Dermis lymphatic vessel endothelial cell (primary cell): ENCODE data around the gene TRAPPC2L. TPM values are rescaled to one million over a fixed set of nuclear protein-coding genes. Genes with fewer than 3 reads are reported as not detected.

Source experiments
- total RNA-seq: library from RNA; depleted of rRNA; stranded (reverse); fragments of >200 nt; gene quantifications from 2 replicates; pipeline ENCODE4 v1.2.1, GENCODE V29; 2014

The TRAPPC2L gene, protein sequence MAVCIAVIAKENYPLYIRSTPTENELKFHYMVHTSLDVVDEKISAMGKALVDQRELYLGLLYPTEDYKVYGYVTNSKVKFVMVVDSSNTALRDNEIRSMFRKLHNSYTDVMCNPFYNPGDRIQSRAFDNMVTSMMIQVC
- 31.5 and 38.0 TPM in 2 replicates for total RNA-seq

DNA sequence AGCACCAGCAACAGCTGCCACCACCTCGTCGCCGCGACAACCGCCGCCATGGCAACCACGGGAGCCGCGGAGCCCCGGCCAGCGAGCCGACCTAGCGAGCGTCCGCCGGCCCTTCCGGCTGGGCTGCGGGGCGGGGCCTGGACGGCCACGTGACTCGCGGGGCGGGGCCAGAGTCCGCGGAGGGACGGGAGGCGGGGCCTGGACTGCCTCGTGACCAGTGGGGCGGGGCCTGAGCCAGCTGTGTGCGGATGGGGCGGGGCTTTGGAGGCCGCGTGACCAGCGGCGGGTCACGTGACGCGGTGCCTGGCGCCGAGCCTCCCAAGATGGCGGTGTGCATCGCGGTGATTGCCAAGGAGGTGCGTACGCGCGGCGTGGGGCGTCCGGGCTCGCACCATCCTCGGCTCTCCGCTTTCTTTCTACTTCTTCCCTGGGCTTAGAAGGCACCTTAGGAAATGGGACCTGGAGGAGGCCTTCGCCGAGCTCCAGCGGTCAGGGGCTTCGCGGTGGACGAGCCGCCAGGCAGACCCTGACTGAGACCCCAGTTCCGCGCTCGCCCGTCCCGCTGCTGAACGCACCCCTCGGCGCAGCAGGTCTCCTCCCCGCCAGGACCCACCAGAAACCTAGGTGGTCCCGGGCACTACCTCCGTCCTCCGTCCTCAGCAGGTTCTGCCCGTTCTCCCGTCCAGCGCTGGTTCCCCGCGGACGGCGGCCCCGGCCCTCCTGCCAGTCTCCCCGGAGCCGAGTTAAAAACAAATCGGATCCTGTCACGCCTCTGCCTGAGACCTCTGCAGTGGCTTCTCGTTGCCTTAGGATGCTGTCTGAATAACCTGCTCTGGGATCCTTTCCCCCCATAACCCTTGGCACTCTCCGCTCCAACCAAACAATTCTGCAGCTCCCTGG, at the start of gene TRAPPC2L, which contains the start of gene GALNS:
TRAPPC2L (plus strand) TSS at position 300 of the 900 bp plus-strand sequence; CDS start at position 324, 24 bp downstream.
GALNS (minus strand) TSS at position 120 of the 900 bp plus-strand sequence; CDS start at position 50, 70 bp downstream.

DNA sequence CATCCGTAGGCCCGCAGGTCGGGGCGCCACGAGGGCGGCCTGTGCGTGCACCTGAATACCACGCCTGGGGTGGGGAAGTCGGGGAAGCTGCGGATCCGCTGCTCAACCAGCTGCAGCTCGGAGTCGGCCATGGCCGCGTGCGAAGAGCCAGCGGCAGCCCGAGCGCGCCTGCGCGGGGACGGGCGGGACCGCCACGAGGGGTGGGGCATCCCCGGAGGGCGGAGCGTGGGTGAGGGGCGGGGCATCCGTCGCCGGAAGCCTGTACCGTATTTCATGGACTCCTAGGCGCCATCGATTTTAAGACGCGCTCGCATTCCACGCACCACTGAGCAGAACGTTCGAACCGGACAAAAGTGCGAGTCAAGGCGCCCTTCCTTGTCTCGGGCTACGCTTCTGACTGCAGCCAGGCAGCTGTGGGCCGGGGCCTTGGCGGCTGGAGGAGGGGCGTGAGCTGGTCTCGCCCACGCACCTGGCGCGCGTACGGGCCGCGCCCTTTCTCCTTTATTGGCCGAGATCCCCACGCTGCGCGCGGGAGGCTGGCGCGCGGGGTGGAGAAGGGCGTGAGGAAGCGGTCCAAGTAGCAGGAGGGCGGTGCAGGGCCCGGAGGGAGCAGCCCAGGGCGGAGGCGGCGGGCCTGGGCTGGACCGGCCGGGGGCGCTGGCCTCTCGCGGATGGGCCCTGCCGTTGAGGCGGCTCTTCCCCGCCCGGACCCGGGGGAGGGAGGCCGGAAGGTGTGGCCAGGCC, 45.0 kb upstream of the TRAPPC2L start, which contains the start of gene APRT:
APRT (minus strand) TSS at position 160 of the 744 bp plus-strand sequence; CDS start at position 131, 29 bp downstream.

DNA sequence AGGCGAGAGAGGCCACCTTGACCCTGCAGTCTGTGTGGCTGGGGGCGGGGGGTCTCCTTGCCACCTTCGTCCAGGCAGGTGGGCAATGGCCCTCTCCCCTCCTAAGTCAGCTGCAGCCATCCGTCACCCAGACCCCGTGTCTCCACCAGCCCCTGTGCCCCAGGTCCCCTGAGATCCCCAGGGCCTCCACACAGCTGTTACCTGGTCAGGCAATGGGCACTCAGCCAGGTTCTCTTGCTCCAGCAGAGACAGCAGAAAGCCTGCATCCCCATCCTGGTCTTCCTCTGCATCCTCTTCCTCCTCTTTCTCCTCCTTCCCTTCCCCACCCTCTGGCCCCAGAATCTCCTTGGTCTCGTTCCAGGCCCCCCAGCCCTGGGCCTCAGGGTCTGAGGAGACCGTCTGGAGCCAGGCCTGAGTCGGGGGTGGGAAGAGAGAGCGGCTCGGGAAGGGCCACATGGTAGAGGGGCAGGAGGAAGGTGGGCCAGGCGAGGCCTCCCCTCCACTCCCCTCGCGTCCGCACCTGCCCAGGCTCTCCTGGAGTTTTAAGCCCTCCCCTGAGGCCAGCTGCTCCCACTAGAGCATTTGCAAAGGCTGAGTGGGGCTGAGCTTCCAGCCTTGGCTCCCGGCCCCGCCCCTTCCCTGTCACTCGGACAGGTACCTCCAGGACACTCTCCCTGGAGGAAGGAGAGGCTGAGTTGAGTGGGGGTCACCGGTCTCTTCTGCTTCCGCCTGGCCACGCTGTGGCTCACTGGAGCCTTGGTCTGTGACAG, 9.4 kb downstream of the TRAPPC2L start, which contains the start of gene PABPN1L:
PABPN1L (minus strand) TSS at position 510 of the 770 bp plus-strand sequence; CDS start at position 456, 54 bp downstream.

Other genes starting within 250 kb of the TRAPPC2L start
- gene IL17C, start 218.6 kb upstream of the TRAPPC2L start, total RNA-seq: not detected in 2 replicates
- gene CYBA, start 206.1 kb upstream of the TRAPPC2L start, total RNA-seq: 329 and 521 TPM in 2 replicates
- 30.0 and 38.9 TPM in 2 replicates for gene MVD, start 194.0 kb upstream of the TRAPPC2L start, total RNA-seq
- 0.11 and 0.17 TPM in 2 replicates for gene SNAI3, start 170.6 kb upstream of the TRAPPC2L start, total RNA-seq
- 9.7 and 11.5 TPM in 2 replicates for gene RNF166, start 150.7 kb upstream of the TRAPPC2L start, total RNA-seq
- gene CTU2, start 150.6 kb upstream of the TRAPPC2L start, total RNA-seq: 8.9 and 10.1 TPM in 2 replicates
- 309 and 321 TPM in 2 replicates for gene PIEZO1, start 71.9 kb upstream of the TRAPPC2L start, total RNA-seq
- 0.77 and 0.98 TPM in 2 replicates for gene CDT1, start 53.3 kb upstream of the TRAPPC2L start, total RNA-seq
- 67.5 and 72.0 TPM in 2 replicates for gene APRT, start 45.2 kb upstream of the TRAPPC2L start, total RNA-seq
- gene GALNS, start 180 bp upstream of the TRAPPC2L start, total RNA-seq: 11.2 and 15.6 TPM in 2 replicates
- not detected in 2 replicates for gene PABPN1L, start 9.5 kb downstream of the TRAPPC2L start, total RNA-seq
- under 0.01 TPM in 1 of 2 replicates, not detected in the other for gene CBFA2T3, start 120.1 kb downstream of the TRAPPC2L start, total RNA-seq
- gene ACSF3, start 236.7 kb downstream of the TRAPPC2L start, total RNA-seq: 17.8 and 21.4 TPM in 2 replicates